Stimulated activated CD4-positive, alpha-beta T cell treated with anti-CD3 and anti-CD28 coated beads, TNF-alpha, amount 100 ng/mL, for 48 hours (primary cell): ENCODE data around the gene GLB1L.

ENCODE experiments used
- DNase-seq, 3 donors: peaks; one replicate each; pipeline ENCODE4 v3.0.0-alpha.2; 2020; ENCODE audit warnings: low read depth in 3 of 3

GLB1L gene

GRCh38 chr2:219223831-219224610 lies 21.2 kb downstream of the GLB1L start:
- DNase-seq, result no peak

- no peak for DNase-seq
Measured at GRCh38 chr2:219221957-219222518, 23.2 kb downstream of the GLB1L start.

DNA sequence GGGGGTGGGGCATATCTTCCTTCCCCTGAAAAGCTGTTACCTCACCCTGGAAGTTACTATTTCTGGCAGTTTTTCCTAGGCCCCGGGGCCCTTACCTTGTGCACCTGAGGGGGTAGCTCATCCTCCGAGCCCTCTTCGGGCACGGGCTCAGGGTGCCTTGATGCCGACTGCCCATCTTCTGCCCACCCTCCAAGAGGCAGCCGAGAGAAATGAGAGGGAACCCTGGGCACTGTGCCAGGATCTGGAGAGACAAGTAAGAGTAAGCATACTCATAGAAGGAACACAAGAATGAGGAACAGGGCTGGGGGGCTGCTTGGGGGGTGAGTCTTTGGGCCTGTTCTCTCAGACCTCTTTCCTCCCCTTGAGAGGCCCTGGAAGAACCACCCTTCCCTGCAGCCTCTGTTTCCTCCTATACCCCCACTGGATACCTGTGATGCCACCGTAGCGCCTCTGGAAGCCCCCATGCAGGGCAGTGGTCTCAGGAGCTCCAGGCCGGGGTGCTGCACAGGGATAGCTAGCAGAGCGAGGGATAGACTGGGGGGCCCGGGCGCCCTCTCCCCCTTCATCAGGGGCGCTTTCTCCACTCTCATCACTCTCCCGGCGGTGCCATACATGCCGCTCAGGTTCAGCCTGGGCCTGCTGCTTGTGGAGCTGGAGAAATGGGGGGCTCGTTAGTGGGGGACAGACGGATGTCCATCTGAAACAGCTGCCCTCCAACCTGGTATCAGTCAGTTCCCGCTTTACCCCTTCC lies 24.4 kb downstream of the GLB1L start:
- DNase-seq, result no peak

GRCh38 chr2:219219784-219220532 lies 25.3 kb downstream of the GLB1L start:
- no peak for DNase-seq

GRCh38 chr2:219218732-219219701 lies 26.2 kb downstream of the GLB1L start, which contains the start of gene ABCB6:
Gene ABCB6, minus strand, starts transcription at chr2:219218958. Its CDS starts 285 bp downstream, at chr2:219218673.
- peak; percentile 69 to 93 (median 85) for DNase-seq

- DNase-seq, result no peak
Measured at GRCh38 chr2:219218217-219218731, 27.0 kb downstream of the GLB1L start.

DNA sequence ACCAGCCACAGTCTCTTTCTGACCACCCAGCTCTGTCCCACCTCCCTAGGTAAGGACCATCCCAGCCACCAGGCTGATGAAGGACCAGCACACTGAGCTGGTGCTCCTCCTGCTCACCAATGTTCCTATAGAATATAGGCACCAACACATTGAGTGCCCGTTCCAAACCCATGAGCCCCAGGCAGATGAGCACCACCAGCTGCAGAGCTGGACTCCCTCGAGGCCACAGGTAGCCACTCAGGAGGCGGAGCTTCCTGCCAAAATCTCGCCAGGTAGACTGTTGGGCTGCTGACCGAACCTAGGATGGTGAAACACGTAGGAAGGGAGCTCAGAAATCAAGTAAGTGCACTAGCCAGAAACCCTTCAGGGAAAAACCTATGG lies 28.7 kb downstream of the GLB1L start:
- no peak for DNase-seq

- DNase-seq, result no peak
Measured at GRCh38 chr2:219215871-219216534, 29.2 kb downstream of the GLB1L start.

GRCh38 chr2:219214786-219215185 lies 30.5 kb downstream of the GLB1L start:
- DNase-seq, result no peak

DNA sequence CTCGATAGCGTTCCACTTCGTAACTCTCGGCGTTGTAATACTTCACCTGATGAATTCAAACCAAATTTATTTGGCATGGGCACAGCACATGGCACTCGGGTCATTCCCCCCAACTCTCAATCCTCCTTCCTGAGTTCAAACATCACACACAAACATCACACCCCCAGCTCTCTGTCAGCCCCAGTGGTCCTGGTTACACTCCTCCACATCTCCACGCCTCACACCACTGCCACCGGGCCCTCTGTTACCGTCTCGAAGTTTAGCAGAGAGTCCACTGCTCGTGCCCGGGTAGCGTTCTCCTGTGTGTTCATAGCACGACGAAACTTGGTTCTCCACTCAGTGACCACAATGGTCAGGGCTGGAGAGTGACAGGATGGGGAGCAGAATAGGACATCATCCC lies 31.1 kb downstream of the GLB1L start:
- no peak for DNase-seq

- DNase-seq, result no peak
Measured at GRCh38 chr2:219213486-219214071, 31.7 kb downstream of the GLB1L start.

DNA sequence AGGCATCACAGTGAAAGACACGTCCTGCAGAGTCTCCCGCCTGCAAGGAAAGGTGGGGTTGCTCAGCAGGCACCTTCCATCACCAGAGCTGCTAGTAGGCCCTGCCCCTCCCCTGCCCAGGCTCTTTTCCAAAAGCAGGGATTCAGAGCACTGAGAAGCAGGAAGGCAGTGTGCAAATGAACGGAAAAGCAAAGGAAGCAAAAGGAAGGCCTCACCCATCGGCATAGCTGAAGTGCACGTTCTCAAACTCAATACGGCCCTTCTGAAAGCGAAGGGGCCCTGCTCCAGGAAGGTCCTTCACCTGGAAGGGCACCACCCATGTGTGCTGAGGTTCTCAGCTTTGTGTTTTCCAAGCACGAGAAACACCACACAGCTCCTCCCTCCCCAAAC lies 32.2 kb downstream of the GLB1L start:
- DNase-seq, result no peak

DNA sequence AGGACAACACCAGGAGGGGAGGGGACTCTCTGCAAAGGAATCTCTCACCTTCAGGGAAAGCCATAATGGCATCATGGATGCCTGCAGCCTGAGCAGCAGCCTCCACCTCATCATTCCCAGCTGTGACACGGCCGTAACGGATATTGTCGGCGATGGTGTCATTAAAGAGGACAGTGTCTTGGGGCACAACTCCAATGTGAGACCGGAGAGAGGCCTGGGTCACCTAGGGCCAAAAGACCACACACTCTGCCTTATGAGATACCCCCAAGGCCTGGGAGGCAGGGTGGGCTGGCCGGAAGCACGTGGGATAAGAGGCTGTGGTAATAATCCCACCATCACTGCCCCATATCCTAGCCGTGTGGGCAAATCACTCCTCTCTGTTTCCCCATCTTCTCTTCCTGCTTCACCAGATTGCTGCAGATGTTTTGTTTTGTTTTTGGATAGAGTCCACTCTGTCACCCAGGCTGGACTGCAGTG lies 34.3 kb downstream of the GLB1L start:
- DNase-seq, result no peak

GRCh38 chr2:219210196-219210885 lies 34.9 kb downstream of the GLB1L start:
- DNase-seq, result no peak

GRCh38 chr2:219209236-219210195 lies 35.7 kb downstream of the GLB1L start:
- no peak for DNase-seq

- no peak for DNase-seq
Measured at GRCh38 chr2:219207884-219208740, 37.1 kb downstream of the GLB1L start.
